GM18502 (cell line): Measurements from ENCODE around the gene PRRC2A.

Experiments used
- ATAC-seq: cut with Tn5 transposase; IDR thresholded peaks from one replicate; pipeline ENCODE4 v1.9.1; 2021; ENCODE audit warnings: mild to moderate bottlenecking; ENCODE audit not compliant: unreplicated experiment, poor library complexity

PRRC2A gene

GRCh38 chr6:31621991-31622390 lies 1.5 kb downstream of the PRRC2A start:
- no peak for ATAC-seq

- no peak for ATAC-seq
Observed at GRCh38 chr6:31622684-31623091, 2.2 kb downstream of the PRRC2A start.

- no peak for ATAC-seq
Observed at GRCh38 chr6:31624070-31624469, 3.6 kb downstream of the PRRC2A start.

- ATAC-seq, result no peak
Observed at GRCh38 chr6:31626952-31627351, 6.4 kb downstream of the PRRC2A start.

GRCh38 chr6:31627690-31628287 lies 7.3 kb downstream of the PRRC2A start:
- no peak for ATAC-seq

- no peak for ATAC-seq
Observed at GRCh38 chr6:31629014-31629413, 8.5 kb downstream of the PRRC2A start.

- no peak for ATAC-seq
Observed at GRCh38 chr6:31630177-31630934, 9.8 kb downstream of the PRRC2A start.

- no peak for ATAC-seq
Observed at GRCh38 chr6:31631209-31631608, 10.7 kb downstream of the PRRC2A start.

GRCh38 chr6:31631681-31632278 lies 11.3 kb downstream of the PRRC2A start:
- no peak for ATAC-seq

GRCh38 chr6:31632279-31632946 lies 11.9 kb downstream of the PRRC2A start:
- no peak for ATAC-seq

GRCh38 chr6:31633447-31633846 lies 12.9 kb downstream of the PRRC2A start:
- no peak for ATAC-seq

- ATAC-seq, result no peak
Observed at GRCh38 chr6:31634131-31634530, 13.6 kb downstream of the PRRC2A start.

- no peak for ATAC-seq
Observed at GRCh38 chr6:31634969-31635575, 14.6 kb downstream of the PRRC2A start.

GRCh38 chr6:31636698-31637596 lies 16.4 kb downstream of the PRRC2A start:
- ATAC-seq, result no peak

GRCh38 chr6:31639043-31639442 lies 18.5 kb downstream of the PRRC2A start:
- ATAC-seq, result no peak

- no peak for ATAC-seq
Observed at GRCh38 chr6:31639449-31639861, 18.9 kb downstream of the PRRC2A start.

GRCh38 chr6:31640612-31641011 lies 20.1 kb downstream of the PRRC2A start:
- no peak for ATAC-seq

GRCh38 chr6:31641370-31641769 lies 20.9 kb downstream of the PRRC2A start:
- ATAC-seq, result no peak

- no peak for ATAC-seq
Observed at GRCh38 chr6:31642798-31643570, 22.5 kb downstream of the PRRC2A start.
